PC-9 (cell line): ENCODE results near the gene ZRANB2.

Experiments
- EZH2 ChIP-seq: fragments of 200-600 bp; sonication (generic); IDR thresholded peaks from 2 replicates; pipeline ENCODE4 v1.8.0; 2017; ENCODE audit warnings: antibody characterized with exemption, low read depth
- TF ChIP-seq, protein P1 (sequence below): fragments of 200-600 bp; sonication (generic); conservative IDR thresholded peaks from 2 replicates; pipeline ENCODE4 v1.6.1; 2017; ENCODE audit warnings: mixed run types, antibody characterized with exemption, mild to moderate bottlenecking, moderate library complexity

DNA sequence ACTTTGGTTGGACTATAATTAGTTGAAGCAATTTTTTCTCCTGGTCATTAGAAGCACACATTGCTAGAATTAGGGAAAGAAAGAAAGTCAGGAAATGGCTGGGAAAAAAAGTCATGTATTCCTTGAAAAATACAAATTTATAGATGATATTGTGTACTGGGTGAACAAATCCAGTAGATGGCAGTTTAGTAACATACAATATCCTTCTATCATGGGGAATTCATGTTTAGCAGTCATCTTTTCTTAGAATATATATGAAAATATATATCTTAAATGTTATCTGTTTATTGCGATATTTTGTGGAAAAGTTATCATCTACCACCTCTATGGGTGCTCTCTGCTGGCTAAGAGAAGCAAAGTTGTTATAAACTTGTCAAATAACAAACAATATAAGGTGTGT is 13.1 kb upstream of the ZRANB2 start:
- no peak for TF ChIP-seq EZH2
- TF ChIP-seq, protein P1, sequence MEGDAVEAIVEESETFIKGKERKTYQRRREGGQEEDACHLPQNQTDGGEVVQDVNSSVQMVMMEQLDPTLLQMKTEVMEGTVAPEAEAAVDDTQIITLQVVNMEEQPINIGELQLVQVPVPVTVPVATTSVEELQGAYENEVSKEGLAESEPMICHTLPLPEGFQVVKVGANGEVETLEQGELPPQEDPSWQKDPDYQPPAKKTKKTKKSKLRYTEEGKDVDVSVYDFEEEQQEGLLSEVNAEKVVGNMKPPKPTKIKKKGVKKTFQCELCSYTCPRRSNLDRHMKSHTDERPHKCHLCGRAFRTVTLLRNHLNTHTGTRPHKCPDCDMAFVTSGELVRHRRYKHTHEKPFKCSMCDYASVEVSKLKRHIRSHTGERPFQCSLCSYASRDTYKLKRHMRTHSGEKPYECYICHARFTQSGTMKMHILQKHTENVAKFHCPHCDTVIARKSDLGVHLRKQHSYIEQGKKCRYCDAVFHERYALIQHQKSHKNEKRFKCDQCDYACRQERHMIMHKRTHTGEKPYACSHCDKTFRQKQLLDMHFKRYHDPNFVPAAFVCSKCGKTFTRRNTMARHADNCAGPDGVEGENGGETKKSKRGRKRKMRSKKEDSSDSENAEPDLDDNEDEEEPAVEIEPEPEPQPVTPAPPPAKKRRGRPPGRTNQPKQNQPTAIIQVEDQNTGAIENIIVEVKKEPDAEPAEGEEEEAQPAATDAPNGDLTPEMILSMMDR, result peak; percentile 64
